A204.1 (cell line): Measurements from ENCODE around the gene EME1.
"Not testable (repeated sequence)": the region's sequence is repeated elsewhere in the genome, so short reads cannot be mapped to it uniquely, and the experiment has no call there.

Source experiments
- FAIRE-seq: peaks from 2 replicates; lab custom pipeline; 2012; peaks lifted over from hg19 to GRCh38; lab: Jason Lieb, UNC

EME1 gene

DNA sequence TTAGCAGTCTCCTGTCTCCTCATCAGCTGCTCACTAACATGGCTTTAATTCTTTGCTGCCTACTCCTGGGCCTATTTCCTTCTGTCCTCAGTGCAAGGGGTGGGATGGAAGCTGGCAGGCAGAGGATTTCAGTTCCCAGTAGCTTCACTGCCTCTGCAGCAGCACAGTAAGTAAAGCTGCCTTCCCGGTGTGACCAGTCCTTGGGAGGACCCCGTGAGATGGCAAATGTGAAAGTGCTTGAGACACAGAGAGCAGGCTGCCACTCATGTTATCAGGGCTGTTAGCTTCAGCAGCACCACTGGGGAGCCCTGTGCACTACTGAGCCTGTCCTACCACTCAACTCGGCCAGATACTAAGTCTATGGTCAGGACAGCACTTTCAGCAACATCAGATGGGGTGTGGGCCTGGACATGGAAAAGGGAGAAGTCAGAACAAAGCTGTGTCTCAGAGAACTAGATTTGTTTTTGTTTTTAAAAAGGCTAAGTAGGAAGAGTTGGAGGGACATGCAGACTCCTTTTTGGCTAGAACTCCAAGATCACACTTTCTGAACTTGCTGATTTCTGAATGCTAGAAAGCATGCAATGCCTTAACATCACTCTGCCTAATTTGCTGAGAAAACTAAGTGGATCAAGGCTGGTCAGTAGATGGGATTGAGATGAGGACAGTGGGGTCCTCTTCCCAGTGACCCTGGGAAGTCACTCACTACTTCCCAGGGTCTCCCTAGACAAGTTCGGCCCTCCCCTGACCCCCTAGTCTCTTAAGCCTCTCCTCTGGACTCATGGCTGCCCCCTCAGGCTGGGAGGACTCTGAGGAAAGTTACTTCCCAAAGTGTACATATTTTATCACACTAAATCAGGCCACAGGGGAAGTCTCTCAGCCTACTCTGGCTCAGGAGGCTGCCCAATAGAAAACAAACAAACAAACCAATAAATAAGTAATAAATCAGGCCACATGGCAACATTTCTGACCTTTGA, 54.1 kb downstream of the EME1 start:
- no peak for FAIRE-seq

DNA sequence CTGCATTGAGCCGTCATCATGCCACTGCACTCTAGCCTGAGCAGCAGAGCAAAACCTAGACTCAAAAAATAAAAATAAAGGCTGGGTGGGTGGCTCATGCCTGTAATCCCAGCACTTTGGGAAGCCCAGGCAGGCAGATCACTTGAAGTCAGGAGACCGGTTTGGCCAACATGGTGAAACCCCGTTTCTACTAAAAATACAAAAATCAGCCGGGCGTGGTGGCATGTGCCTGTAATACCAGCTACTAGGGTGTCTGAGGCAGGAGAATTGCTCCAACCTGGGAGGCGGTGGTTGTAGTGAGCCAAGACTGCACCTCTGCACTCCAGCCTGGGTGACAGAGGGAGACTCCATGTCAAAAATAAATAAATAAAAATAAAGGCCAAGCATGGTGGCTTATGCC, 55.1 kb downstream of the EME1 start:
- not testable (repeated sequence) for FAIRE-seq

DNA sequence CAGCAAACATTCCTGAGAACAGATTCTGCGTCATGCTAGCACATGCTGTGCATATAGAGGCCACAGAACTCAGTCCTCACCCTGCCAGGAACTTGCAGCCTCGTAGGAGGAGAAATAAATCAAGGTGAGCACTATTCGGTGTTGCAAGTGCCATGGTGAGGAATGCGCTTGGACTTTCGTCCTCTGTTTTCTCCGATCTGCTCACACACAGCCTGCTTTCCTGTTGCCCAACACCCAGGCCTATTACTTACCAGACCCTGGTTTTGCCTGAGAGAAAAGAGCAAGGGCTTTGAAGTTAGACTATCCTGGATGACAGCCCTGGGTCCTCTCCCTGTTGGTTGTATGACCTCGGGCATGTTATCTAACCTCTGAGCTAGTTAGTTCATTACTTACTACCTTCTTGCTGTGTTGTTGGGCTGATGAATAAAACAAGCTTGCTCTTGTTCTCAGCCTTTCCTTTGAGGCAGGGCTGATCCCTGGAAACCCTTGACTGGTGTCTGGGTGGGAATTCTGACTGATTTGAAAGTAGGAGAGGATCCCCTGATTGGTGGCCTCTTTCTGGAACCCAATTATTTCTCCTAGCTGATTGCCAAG, 55.9 kb downstream of the EME1 start:
- no peak for FAIRE-seq

DNA sequence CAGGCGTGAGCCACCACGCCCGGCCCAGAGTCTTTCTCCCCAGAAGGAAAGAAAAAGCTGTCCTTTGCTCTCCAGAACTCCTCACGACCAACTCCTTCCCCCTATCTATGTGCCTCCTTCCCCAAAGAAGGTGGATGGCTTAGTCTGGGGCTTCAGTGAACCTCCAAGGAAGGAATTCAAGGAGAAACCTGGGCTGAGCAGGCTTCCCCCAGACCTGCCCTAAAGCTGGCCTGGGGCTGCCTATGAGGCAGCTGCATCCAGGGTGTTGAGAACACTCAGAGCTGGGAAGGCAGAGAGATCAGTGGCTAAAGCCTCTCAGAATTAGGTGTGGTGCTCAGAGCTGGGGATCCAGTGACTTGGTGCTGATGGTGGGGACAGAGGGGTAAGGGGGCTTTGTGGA, 56.8 kb downstream of the EME1 start:
- FAIRE-seq: no peak
